ENCODE measurements around the gene ESR1.

DNA sequence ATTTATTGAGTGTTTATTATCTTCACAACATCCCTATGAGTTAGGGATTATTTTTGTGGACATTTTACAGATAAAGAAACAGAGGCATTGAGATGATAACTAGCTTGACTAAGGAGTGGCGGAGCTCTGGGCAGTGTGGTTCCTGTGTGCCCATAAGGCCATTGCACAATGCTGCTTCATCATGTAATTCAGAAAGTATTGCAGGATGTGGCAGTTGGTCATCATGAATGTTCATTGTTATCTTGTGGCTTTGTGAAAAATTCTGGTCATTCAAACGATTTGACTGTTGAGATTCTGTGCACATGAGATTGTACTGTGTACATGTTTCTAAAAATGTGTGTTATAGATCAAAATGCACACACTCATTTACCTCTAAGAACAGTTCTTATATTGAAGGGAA, 150.8 kb downstream of the ESR1 start:
- TF ChIP-seq, protein P1, sequence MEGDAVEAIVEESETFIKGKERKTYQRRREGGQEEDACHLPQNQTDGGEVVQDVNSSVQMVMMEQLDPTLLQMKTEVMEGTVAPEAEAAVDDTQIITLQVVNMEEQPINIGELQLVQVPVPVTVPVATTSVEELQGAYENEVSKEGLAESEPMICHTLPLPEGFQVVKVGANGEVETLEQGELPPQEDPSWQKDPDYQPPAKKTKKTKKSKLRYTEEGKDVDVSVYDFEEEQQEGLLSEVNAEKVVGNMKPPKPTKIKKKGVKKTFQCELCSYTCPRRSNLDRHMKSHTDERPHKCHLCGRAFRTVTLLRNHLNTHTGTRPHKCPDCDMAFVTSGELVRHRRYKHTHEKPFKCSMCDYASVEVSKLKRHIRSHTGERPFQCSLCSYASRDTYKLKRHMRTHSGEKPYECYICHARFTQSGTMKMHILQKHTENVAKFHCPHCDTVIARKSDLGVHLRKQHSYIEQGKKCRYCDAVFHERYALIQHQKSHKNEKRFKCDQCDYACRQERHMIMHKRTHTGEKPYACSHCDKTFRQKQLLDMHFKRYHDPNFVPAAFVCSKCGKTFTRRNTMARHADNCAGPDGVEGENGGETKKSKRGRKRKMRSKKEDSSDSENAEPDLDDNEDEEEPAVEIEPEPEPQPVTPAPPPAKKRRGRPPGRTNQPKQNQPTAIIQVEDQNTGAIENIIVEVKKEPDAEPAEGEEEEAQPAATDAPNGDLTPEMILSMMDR (IDR thresholded peaks at IDR 0.05): no peak
- TF ChIP-seq POLR2A (IDR thresholded peaks at IDR 0.05): no peak
